BE2C (cell line): Measurements from ENCODE around the gene C7orf57.
A peak's percentile ranks its signal among the peaks of the same experiment; 100 is the strongest.

Source experiments
- DNase-seq: peaks from one replicate; pipeline ENCODE4 v3.0.0-alpha.2; 2020
- H3K27me3 ChIP-seq: fragments of 250-450 bp; sonication (Bioruptor Pico); 2 replicates; pipeline ENCODE4 v1.5.1; 2020; ENCODE audit warnings: mild to moderate bottlenecking
- H3K36me3 ChIP-seq: fragments of 250-450 bp; sonication (Bioruptor Pico); 2 replicates; pipeline ENCODE4 v1.5.1; 2020; ENCODE audit warnings: mild to moderate bottlenecking
- H3K4me1 ChIP-seq: fragments of 250-450 bp; sonication (Bioruptor Pico); 2 replicates; pipeline ENCODE4 v1.5.1; 2020
- H3K4me3 ChIP-seq: 2 replicates; pipeline ENCODE4 v1.5.1; 2011; ENCODE audit warnings: low read depth, low read length
- H3K9me3 ChIP-seq: fragments of 250-450 bp; sonication (Bioruptor Pico); 2 replicates; pipeline ENCODE4 v1.5.1; 2020
- TF ChIP-seq, protein P1 (sequence below): IDR thresholded peaks from 2 replicates; pipeline ENCODE4 v1.5.1; 2012; ENCODE audit warnings: mild to moderate bottlenecking, low read depth, low read length

The C7orf57 gene

DNA sequence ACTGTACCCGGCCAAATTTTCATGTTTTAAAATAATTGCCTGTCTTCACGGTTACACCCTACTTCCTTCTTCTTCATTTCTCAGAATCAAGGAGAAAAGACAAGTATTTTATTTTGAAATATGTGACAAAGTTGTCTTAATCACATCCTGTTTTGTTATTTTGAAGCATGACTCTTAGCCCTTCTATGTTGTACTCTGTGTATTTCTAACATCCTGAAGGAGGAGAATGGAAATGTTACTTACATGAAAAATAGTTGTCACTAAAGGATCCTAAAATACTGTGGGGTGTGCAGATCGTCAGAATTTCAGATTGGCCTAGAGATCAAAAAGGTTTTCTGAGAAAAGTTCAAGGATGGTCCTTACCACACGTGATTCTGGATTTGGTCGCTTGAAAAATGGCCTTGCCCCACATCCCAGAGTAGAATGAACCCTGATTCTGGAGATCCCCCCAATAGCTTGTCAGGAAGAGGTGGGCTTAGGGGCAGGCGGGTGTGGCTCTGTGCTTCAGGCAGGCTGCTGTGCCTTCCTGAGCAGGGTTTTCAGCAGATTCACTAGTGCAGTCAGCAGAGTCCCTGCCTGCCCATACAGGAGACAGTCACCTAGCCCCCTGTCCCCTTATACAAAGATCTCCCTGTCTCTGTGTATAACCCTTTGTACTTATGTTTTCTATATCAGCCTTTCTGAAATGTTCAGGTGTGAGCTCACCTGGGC is 62.3 kb downstream of the C7orf57 start:
- DNase-seq, result no peak
- H3K4me3 ChIP-seq, result no peak overlapping the region
- H3K36me3 ChIP-seq, result peaks cover 2% of the 10 kb centered on the region; the same call in 1 of the 2 replicates
- H3K4me1 ChIP-seq, result no peaks in the 10 kb centered on the region
- H3K27me3 ChIP-seq, result no peaks in the 10 kb centered on the region
- H3K9me3 ChIP-seq, result no peaks in the 10 kb centered on the region
- TF ChIP-seq, protein P1, sequence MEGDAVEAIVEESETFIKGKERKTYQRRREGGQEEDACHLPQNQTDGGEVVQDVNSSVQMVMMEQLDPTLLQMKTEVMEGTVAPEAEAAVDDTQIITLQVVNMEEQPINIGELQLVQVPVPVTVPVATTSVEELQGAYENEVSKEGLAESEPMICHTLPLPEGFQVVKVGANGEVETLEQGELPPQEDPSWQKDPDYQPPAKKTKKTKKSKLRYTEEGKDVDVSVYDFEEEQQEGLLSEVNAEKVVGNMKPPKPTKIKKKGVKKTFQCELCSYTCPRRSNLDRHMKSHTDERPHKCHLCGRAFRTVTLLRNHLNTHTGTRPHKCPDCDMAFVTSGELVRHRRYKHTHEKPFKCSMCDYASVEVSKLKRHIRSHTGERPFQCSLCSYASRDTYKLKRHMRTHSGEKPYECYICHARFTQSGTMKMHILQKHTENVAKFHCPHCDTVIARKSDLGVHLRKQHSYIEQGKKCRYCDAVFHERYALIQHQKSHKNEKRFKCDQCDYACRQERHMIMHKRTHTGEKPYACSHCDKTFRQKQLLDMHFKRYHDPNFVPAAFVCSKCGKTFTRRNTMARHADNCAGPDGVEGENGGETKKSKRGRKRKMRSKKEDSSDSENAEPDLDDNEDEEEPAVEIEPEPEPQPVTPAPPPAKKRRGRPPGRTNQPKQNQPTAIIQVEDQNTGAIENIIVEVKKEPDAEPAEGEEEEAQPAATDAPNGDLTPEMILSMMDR, result no peak

DNA sequence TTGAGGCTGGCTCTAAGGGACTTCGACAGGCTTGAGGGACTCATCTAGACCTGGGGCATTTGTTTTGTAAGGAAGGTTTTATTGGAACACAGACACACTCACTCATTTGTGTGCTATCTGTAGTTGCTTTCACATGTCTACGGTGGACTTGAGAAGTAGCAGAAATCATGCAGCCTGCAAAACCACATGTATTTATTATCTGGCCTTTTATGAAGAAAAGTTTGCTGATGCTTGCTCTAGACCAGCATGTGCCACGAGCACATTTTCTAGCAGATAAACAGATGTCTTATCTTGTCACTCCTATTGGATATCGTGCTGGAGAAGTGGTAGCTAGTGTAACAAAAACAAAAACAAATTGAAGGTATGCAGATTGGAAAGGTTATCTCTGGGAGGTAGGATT is 63.5 kb downstream of the C7orf57 start:
- Histone ChIP-seq H3K4me3 (no peak overlapping the region), H3K36me3 (peaks cover 2% of the 10 kb centered on the region; the same call in 1 of the 2 replicates), H3K27me3 (no peaks in the 10 kb centered on the region), H3K4me1 (no peaks in the 10 kb centered on the region), H3K9me3 (no peaks in the 10 kb centered on the region)
- TF ChIP-seq, protein P1, result no peak
- DNase-seq, result no peak

DNA sequence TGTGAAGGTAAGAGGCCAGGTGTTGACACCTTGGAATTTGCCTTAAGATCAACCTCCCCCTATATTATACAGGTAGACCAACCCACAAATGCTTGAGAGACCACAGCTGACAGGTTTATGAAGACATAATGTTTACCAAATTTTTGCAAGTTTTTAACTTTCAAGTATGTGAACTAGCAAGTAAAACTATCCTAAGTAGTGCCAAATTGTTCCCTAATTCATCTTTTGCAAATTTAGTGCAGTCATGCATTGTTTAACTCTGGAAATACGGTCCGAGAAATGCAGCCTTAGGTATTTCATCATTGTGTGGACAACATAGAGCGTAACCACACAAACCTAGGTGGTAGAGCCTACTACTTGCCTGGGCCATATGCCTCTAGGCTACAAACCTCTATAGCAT is 64.4 kb downstream of the C7orf57 start:
- Histone ChIP-seq H3K27me3 (no peaks in the 10 kb centered on the region), H3K9me3 (no peaks in the 10 kb centered on the region), H3K4me3 (no peak overlapping the region), H3K36me3 (peaks cover 2% of the 10 kb centered on the region; the same call in 1 of the 2 replicates), H3K4me1 (no peaks in the 10 kb centered on the region)
- no peak for DNase-seq
- TF ChIP-seq, protein P1, result no peak

DNA sequence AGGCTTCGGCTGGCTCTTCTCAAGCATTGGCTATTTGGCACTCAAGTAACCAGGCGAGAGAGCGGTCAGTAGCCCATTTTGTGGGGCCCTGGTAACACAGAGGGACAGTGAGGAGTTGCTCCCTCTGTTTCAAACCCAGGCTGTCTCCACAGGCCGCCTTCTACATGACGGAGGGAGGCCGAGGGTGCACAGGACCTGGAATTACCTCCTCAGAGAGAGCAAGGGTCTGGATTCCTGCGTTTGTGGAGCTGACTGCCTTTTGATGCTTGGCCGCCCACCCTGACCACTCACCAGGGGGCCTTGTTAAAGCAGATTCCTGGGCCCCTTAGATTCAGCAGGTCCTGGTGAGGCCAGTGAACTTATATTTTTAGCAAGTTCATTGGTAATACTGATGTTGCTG is 66.0 kb downstream of the C7orf57 start:
- Histone ChIP-seq H3K27me3 (no peaks in the 10 kb centered on the region), H3K9me3 (no peaks in the 10 kb centered on the region), H3K4me1 (no peaks in the 10 kb centered on the region), H3K36me3 (peaks cover 2% of the 10 kb centered on the region; the same call in 1 of the 2 replicates), H3K4me3 (no peak overlapping the region)
- no peak for DNase-seq
- TF ChIP-seq, protein P1, result no peak

DNA sequence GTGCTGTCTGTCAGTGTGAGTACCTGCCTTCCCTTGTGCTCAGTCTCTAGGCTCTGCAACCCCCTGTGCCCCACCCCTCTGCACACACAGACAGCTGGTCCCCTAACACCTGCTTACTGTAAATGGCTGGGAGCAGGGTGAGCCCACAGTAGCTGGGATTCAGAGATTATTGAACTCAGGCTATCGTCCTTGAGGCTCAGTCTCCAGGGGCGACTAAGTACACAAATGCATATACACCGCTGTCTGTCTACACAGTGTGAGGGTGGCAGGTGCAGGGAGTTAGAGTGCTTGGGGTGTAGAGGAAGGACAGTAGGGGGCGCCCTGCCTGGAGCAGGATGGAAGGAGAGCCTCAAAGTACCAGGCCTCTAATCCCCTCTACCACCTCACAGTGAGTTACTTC is 66.6 kb downstream of the C7orf57 start:
- DNase-seq, result no peak
- Histone ChIP-seq H3K4me1 (no peaks in the 10 kb centered on the region), H3K9me3 (no peaks in the 10 kb centered on the region), H3K27me3 (no peaks in the 10 kb centered on the region), H3K4me3 (no peak overlapping the region), H3K36me3 (peaks cover 2% of the 10 kb centered on the region; the same call in 1 of the 2 replicates)
- TF ChIP-seq, protein P1, result peak; percentile 39

DNA sequence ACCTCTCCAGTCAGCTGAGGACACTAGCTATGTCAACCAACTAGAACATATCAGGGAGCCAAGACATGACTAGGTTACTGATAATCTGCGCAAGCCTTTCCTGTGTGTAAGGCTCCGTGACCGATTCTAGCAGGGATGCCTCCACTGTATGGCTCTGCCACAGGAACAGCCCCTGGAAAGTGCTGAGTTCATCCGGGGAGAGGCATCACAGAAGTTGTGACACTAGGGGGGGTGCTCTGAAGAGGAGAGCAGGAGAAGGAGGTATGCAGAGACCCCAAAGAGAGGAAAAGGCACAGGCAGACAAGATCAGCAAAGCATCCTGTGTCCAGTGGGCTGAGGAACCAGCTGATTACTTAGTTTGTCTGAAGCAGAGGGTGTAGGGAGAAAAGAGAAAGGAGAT is 67.2 kb downstream of the C7orf57 start:
- Histone ChIP-seq H3K9me3 (no peaks in the 10 kb centered on the region), H3K4me1 (no peaks in the 10 kb centered on the region), H3K4me3 (no peak overlapping the region), H3K27me3 (no peaks in the 10 kb centered on the region), H3K36me3 (peaks cover 2% of the 10 kb centered on the region; the same call in 1 of the 2 replicates)
- TF ChIP-seq, protein P1, result no peak
- no peak for DNase-seq
